BE2C (cell line): Measurements from ENCODE around the gene ZNF335.
"Not testable (repeated sequence)": the region's sequence is repeated elsewhere in the genome, so short reads cannot be mapped to it uniquely, and the experiment has no call there.

Experiments used
- DNase-seq: peaks from one replicate; pipeline ENCODE4 v3.0.0-alpha.2; 2020
- H3K27me3 ChIP-seq: fragments of 250-450 bp; sonication (Bioruptor Pico); 2 replicates; pipeline ENCODE4 v1.5.1; 2020; ENCODE audit warnings: mild to moderate bottlenecking
- H3K36me3 ChIP-seq: fragments of 250-450 bp; sonication (Bioruptor Pico); 2 replicates; pipeline ENCODE4 v1.5.1; 2020; ENCODE audit warnings: mild to moderate bottlenecking
- H3K4me1 ChIP-seq: fragments of 250-450 bp; sonication (Bioruptor Pico); 2 replicates; pipeline ENCODE4 v1.5.1; 2020
- H3K4me3 ChIP-seq: 2 replicates; pipeline ENCODE4 v1.5.1; 2011; ENCODE audit warnings: low read depth, low read length
- H3K9me3 ChIP-seq: fragments of 250-450 bp; sonication (Bioruptor Pico); 2 replicates; pipeline ENCODE4 v1.5.1; 2020
- CTCF ChIP-seq: IDR thresholded peaks from 2 replicates; pipeline ENCODE4 v1.5.1; 2012; ENCODE audit warnings: mild to moderate bottlenecking, low read depth, low read length

ZNF335 gene

GRCh38 chr20:45959126-45959525, 12.9 kb downstream of the ZNF335 start:
- Histone ChIP-seq H3K36me3 (peaks cover 58% of the 10 kb centered on the region), H3K9me3 (no peaks in the 10 kb centered on the region), H3K4me3 (no peak overlapping the region), H3K4me1 (no peaks in the 10 kb centered on the region), H3K27me3 (no peaks in the 10 kb centered on the region)
- TF ChIP-seq CTCF: no peak
- DNase-seq: no peak

- Histone ChIP-seq H3K4me3 (no peak overlapping the region), H3K9me3 (no peaks in the 10 kb centered on the region), H3K4me1 (no peaks in the 10 kb centered on the region), H3K27me3 (no peaks in the 10 kb centered on the region), H3K36me3 (peaks cover 55% of the 10 kb centered on the region)
- DNase-seq: no peak
- no peak for TF ChIP-seq CTCF
These were observed 13.4 kb downstream of the ZNF335 start for GRCh38 chr20:45958593-45958992.

GRCh38 chr20:45957021-45957941, 14.7 kb downstream of the ZNF335 start:
- DNase-seq: no peak
- Histone ChIP-seq H3K4me3 (no peak overlapping the region), H3K9me3 (no peaks in the 10 kb centered on the region), H3K27me3 (no peaks in the 10 kb centered on the region), H3K4me1 (no peaks in the 10 kb centered on the region), H3K36me3 (peaks cover 57% of the 10 kb centered on the region)
- TF ChIP-seq CTCF: no peak

- H3K36me3 ChIP-seq: peaks cover 59% of the 10 kb centered on the region
- not testable (repeated sequence) for H3K4me1 ChIP-seq
These were observed 15.7 kb downstream of the ZNF335 start for GRCh38 chr20:45956326-45956725.

GRCh38 chr20:45953672-45954071, 18.3 kb downstream of the ZNF335 start:
- Histone ChIP-seq H3K27me3 (no peaks in the 10 kb centered on the region), H3K4me3 (no peak overlapping the region), H3K36me3 (peaks cover 60% of the 10 kb centered on the region), H3K9me3 (no peaks in the 10 kb centered on the region), H3K4me1 (no peaks in the 10 kb centered on the region)
- no peak for DNase-seq
- TF ChIP-seq CTCF: no peak

More at GRCh38 chr20:45956326-45956725, 15.7 kb downstream of the ZNF335 start:
- H3K9me3 ChIP-seq, H3K27me3 ChIP-seq, DNase-seq, H3K4me3 ChIP-seq: not testable (repeated sequence)

GRCh38 chr20:45952861-45953260, 19.1 kb downstream of the ZNF335 start:
- TF ChIP-seq CTCF: no peak
- no peak overlapping the region for H3K4me3 ChIP-seq
- no peak for DNase-seq
- H3K9me3 ChIP-seq: no peaks in the 10 kb centered on the region
- H3K27me3 ChIP-seq: no peaks in the 10 kb centered on the region
- H3K36me3 ChIP-seq: peaks cover 62% of the 10 kb centered on the region
- H3K4me1 ChIP-seq: no peaks in the 10 kb centered on the region
